ENCODE results near the gene KCTD16. TPM values are rescaled to one million over a fixed set of nuclear protein-coding genes. Genes with fewer than 3 reads are reported as not detected.

The KCTD16 gene
- polyA plus RNA-seq, 4 donors: under 0.01 to 1.8 (median 0.10) TPM

DNA sequence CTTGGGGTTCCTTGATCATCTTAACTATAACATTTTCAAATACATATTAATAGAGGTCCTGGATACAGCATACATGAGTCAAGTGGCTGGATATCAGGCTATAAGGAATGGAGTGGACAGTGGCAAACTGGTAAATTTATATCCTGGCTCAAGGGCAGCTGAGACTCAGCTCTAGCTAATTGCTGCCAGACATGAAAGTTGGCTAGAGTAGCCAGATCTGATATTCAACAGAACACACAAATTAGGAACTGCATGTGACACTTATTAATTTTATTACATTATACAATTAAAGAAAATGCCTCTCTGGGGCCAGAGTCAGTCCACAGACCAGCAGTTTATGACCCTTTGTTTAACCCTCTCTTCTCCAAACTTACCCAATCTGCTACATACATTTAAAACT, 206.5 kb downstream of the KCTD16 start:
- H3K4me3 ChIP-seq (ENCODE audit: low read depth in 1 of 3, low read length in 3 of 3): no peak overlapping the region
- H3K27ac ChIP-seq (ENCODE audit: low read depth in 1 of 3, low read length in 2 of 3): no peak overlapping the region
- H3K9me3 ChIP-seq (ENCODE audit: control insufficient read depth in 2 of 2, insufficient read depth in 1 of 2, low read depth in 1 of 2, low read length in 1 of 2): peaks cover 0 to 4% of the 10 kb centered on the region in 2 donors
- no peaks in the 10 kb centered on the region for H3K27me3 ChIP-seq (ENCODE audit: control insufficient read depth in 3 of 3, insufficient read depth in 3 of 3, low read length in 3 of 3)
- H3K36me3 ChIP-seq (ENCODE audit: control insufficient read depth in 3 of 3, insufficient read depth in 2 of 3, low read depth in 1 of 3, low read length in 3 of 3): no peaks in the 10 kb centered on the region
- FAIRE-seq (no peak), DNase-seq (no peak)
- H3K4me1 ChIP-seq (ENCODE audit: control insufficient read depth in 3 of 3, insufficient read depth in 2 of 3, low read depth in 1 of 3, low read length in 2 of 3): no peaks in the 10 kb centered on the region

DNA sequence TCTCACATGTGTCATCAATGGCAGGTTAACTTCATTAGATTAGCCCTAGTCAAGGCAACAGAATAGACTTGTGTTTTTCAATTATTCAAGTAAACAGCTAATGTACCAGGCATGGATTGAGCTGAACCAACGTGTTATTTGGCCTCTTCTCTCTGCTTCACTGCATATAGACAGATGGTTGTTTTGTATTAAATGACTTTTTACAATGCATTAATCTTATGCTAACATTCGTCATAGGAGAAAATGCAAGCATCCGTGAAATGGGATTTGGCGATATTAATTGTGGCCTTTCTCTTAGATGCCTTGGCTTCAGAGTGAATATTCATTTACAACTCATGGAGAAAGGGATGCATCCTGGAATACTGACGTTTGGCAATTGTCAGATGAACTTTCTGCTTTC, 208.0 kb downstream of the KCTD16 start:
- FAIRE-seq (no peak), DNase-seq (no peak)
- no peak overlapping the region for H3K4me3 ChIP-seq (ENCODE audit: low read depth in 1 of 3, low read length in 3 of 3)
- no peaks in the 10 kb centered on the region for H3K27me3 ChIP-seq (ENCODE audit: control insufficient read depth in 3 of 3, insufficient read depth in 3 of 3, low read length in 3 of 3)
- no peaks in the 10 kb centered on the region for H3K4me1 ChIP-seq (ENCODE audit: control insufficient read depth in 3 of 3, insufficient read depth in 2 of 3, low read depth in 1 of 3, low read length in 2 of 3)
- peaks cover 0 to 4% of the 10 kb centered on the region in 2 donors for H3K9me3 ChIP-seq (ENCODE audit: control insufficient read depth in 2 of 2, insufficient read depth in 1 of 2, low read depth in 1 of 2, low read length in 1 of 2)
- H3K36me3 ChIP-seq (ENCODE audit: control insufficient read depth in 3 of 3, insufficient read depth in 2 of 3, low read depth in 1 of 3, low read length in 3 of 3): no peaks in the 10 kb centered on the region
- H3K27ac ChIP-seq (ENCODE audit: low read depth in 1 of 3, low read length in 2 of 3): no peak overlapping the region
- WGBS, 3 donors: 80 to 86% (median 85%) methylated on average over 5 of the region's 5 CpGs

DNA sequence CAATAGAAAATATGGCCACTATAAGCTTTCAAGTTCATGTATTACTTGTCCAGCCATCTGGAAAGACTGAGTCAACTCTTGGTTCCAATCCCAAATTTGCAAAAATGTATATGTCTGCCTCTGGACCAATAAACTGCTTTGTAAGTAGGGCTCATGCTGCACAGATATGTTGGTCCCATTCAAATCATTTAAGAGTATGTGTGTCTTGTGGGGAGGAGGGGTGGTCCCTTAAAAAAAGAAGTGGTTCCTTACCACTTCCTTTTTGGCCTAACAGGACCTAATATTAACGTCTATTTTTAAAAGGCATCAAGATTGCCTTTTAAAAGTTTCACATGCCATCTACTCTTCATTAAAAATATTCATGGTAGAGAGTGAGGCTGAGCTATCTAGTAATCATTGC, 214.9 kb downstream of the KCTD16 start:
- Histone ChIP-seq H3K27ac (ENCODE audit: low read depth in 1 of 3, low read length in 2 of 3) (no peak overlapping the region), H3K9me3 (ENCODE audit: control insufficient read depth in 2 of 2, insufficient read depth in 1 of 2, low read depth in 1 of 2, low read length in 1 of 2) (peaks cover 0 to 4% of the 10 kb centered on the region in 2 donors), H3K36me3 (ENCODE audit: control insufficient read depth in 3 of 3, insufficient read depth in 2 of 3, low read depth in 1 of 3, low read length in 3 of 3) (no peaks in the 10 kb centered on the region), H3K4me1 (ENCODE audit: control insufficient read depth in 3 of 3, insufficient read depth in 2 of 3, low read depth in 1 of 3, low read length in 2 of 3) (no peaks in the 10 kb centered on the region), H3K4me3 (ENCODE audit: low read depth in 1 of 3, low read length in 3 of 3) (no peak overlapping the region), H3K27me3 (ENCODE audit: control insufficient read depth in 3 of 3, insufficient read depth in 3 of 3, low read length in 3 of 3) (no peaks in the 10 kb centered on the region)
- no peak for DNase-seq
- no peak for FAIRE-seq
- 47 to 82% (median 58%) methylated on average over 1 of the region's 1 CpG for WGBS, 3 donors

DNA sequence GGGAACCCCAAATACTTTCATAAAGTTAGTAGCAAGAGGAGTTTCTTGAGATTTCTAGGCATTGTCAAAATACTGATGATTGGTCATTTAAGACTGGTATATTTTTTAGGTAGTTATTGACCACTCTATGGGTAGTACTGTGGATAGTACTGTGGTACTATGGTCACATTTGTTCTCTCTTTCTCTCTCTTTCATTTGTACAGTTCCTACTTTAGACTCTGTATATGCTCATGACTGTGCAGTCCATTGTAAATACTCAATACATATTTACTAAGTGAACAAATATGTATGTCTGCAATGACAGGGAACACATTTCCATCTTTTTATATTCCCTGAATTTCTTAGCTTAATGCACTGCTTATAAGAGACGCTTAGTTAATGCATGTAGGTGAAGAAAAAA, 215.6 kb downstream of the KCTD16 start:
- DNase-seq: no peak
- WGBS, 3 donors: 55 to 88% (median 84%) methylated on average over 1 of the region's 1 CpG
- no peak for FAIRE-seq
- Histone ChIP-seq H3K9me3 (ENCODE audit: control insufficient read depth in 2 of 2, insufficient read depth in 1 of 2, low read depth in 1 of 2, low read length in 1 of 2) (peaks cover 0 to 3% of the 10 kb centered on the region in 2 donors), H3K36me3 (ENCODE audit: control insufficient read depth in 3 of 3, insufficient read depth in 2 of 3, low read depth in 1 of 3, low read length in 3 of 3) (no peaks in the 10 kb centered on the region), H3K4me3 (ENCODE audit: low read depth in 1 of 3, low read length in 3 of 3) (no peak overlapping the region), H3K4me1 (ENCODE audit: control insufficient read depth in 3 of 3, insufficient read depth in 2 of 3, low read depth in 1 of 3, low read length in 2 of 3) (no peaks in the 10 kb centered on the region), H3K27ac (ENCODE audit: low read depth in 1 of 3, low read length in 2 of 3) (no peak overlapping the region), H3K27me3 (ENCODE audit: control insufficient read depth in 3 of 3, insufficient read depth in 3 of 3, low read length in 3 of 3) (no peaks in the 10 kb centered on the region)

DNA sequence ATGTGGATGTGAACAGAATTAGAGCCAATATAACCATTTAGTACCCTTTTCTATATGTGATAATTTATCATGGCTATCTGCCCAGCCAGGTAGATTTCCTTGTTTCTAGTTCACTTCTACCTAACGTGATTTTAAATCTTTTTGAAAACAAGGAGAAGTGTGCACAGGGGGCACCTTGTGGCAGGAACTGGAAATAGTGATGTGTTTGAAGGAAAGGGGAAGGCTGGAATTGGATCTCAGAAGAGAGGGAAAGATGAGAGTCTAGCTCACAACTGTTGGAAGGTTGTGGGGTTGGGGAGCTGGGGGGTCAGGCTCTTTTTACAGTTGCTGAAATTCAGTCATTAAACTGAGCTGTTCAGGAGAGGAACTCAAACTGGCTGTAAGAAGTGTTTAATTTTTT, 219.5 kb downstream of the KCTD16 start:
- H3K27me3 ChIP-seq (ENCODE audit: control insufficient read depth in 3 of 3, insufficient read depth in 3 of 3, low read length in 3 of 3): no peaks in the 10 kb centered on the region
- peak; percentile 42 for DNase-seq
- WGBS, 3 donors: 2 to 14% (median 9%) methylated on average over 1 of the region's 1 CpG
- H3K27ac ChIP-seq (ENCODE audit: low read depth in 1 of 3, low read length in 2 of 3): no peak overlapping the region
- H3K4me3 ChIP-seq (ENCODE audit: low read depth in 1 of 3, low read length in 3 of 3): no peak overlapping the region
- H3K4me1 ChIP-seq (ENCODE audit: control insufficient read depth in 3 of 3, insufficient read depth in 2 of 3, low read depth in 1 of 3, low read length in 2 of 3): no peaks in the 10 kb centered on the region
- no peaks in the 10 kb centered on the region for H3K36me3 ChIP-seq (ENCODE audit: control insufficient read depth in 3 of 3, insufficient read depth in 2 of 3, low read depth in 1 of 3, low read length in 3 of 3)
- no peak for FAIRE-seq
- no peaks in the 10 kb centered on the region for H3K9me3 ChIP-seq (ENCODE audit: control insufficient read depth in 2 of 2, insufficient read depth in 1 of 2, low read depth in 1 of 2, low read length in 1 of 2)

DNA sequence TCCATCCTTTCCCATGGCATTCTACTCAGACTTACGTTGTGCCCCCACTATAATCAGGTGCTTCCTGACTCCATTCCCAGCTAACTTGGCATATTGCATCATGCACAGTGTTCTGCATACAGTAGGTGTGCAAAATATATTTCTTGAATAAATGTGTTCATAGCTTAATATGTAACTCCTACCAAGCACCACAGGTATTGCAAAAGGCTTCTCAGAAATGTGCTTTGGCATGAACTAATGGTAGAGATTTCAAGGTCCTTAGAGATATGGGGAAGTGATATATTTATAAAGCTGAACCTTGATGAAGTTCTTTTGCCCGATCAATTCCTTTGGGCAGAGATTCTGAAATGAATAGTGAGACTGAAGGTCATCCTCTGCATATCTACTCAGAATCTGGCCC, 220.4 kb downstream of the KCTD16 start:
- Histone ChIP-seq H3K9me3 (ENCODE audit: control insufficient read depth in 2 of 2, insufficient read depth in 1 of 2, low read depth in 1 of 2, low read length in 1 of 2) (no peaks in the 10 kb centered on the region), H3K36me3 (ENCODE audit: control insufficient read depth in 3 of 3, insufficient read depth in 2 of 3, low read depth in 1 of 3, low read length in 3 of 3) (no peaks in the 10 kb centered on the region), H3K27me3 (ENCODE audit: control insufficient read depth in 3 of 3, insufficient read depth in 3 of 3, low read length in 3 of 3) (no peaks in the 10 kb centered on the region), H3K4me1 (ENCODE audit: control insufficient read depth in 3 of 3, insufficient read depth in 2 of 3, low read depth in 1 of 3, low read length in 2 of 3) (no peaks in the 10 kb centered on the region), H3K27ac (ENCODE audit: low read depth in 1 of 3, low read length in 2 of 3) (no peak overlapping the region), H3K4me3 (ENCODE audit: low read depth in 1 of 3, low read length in 3 of 3) (no peak overlapping the region)
- FAIRE-seq: no peak
- DNase-seq: no peak
- WGBS, 3 donors: 65 to 88% (median 78%) methylated on average over 2 of the region's 2 CpGs

DNA sequence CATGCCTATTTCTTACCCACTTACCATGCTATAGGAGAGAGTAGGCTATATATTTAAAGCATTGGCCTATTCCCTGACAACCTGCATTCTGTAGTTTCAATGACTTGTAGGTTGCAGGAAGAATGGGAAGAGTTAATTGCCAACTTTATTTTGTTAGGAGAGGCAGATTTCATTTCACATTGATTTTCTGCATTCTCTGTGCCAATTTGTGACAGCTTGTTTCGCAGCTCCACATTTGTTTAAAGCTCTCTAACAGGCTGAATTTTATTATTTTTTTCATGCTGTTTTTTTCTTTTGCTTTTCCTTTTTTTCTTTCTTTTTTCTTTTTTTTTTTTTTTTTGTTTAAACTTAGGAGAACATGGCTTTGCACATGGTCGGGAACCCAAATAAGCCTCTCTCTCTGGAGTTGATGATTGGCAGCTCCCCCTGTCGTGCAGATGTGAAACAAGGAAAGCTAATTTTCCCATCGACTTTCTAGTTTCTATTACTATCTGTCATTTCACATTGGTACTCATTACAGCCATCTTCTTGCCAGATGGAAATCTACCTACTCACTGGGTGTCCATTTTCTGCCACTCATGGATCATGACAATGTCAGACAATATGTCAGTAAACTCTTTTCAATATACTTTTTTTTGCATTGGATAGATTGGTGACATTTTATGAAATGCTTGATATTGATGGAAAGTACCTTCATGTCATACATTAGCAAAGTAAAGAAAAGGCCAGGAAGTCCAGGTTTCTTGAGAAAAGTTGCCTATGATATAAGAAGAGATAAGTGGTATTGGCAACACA, 223.2 kb downstream of the KCTD16 start:
- 74 to 80% (median 75%) methylated on average over 4 of the region's 4 CpGs for WGBS, 3 donors
- Histone ChIP-seq H3K27me3 (ENCODE audit: control insufficient read depth in 3 of 3, insufficient read depth in 3 of 3, low read length in 3 of 3) (no peaks in the 10 kb centered on the region), H3K36me3 (ENCODE audit: control insufficient read depth in 3 of 3, insufficient read depth in 2 of 3, low read depth in 1 of 3, low read length in 3 of 3) (no peaks in the 10 kb centered on the region), H3K4me1 (ENCODE audit: control insufficient read depth in 3 of 3, insufficient read depth in 2 of 3, low read depth in 1 of 3, low read length in 2 of 3) (no peaks in the 10 kb centered on the region), H3K4me3 (ENCODE audit: low read depth in 1 of 3, low read length in 3 of 3) (no peak overlapping the region), H3K27ac (ENCODE audit: low read depth in 1 of 3, low read length in 2 of 3) (no peak overlapping the region), H3K9me3 (ENCODE audit: control insufficient read depth in 2 of 2, insufficient read depth in 1 of 2, low read depth in 1 of 2, low read length in 1 of 2) (no peaks in the 10 kb centered on the region)
- DNase-seq: no peak
- no peak for FAIRE-seq

DNA sequence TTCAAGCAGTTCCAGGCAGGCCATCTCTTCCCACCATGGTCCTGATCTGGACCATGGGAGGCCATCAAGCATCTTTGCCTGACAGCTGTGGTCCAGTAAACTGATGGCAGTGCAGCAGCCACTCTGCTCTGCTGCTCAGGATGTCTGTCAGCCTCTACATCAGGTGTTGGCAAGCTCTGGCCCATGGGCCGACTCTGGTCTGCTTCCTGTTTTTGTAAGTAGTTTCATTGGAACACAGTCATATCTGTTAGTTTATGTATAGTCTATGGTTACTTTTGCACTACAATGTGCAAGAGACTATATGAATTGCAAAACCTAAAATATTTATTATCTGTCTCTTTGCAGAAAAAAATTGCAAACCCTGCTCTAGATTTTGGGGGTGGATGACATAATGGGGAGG, 225.0 kb downstream of the KCTD16 start:
- Histone ChIP-seq H3K4me3 (ENCODE audit: low read depth in 1 of 3, low read length in 3 of 3) (no peak overlapping the region), H3K4me1 (ENCODE audit: control insufficient read depth in 3 of 3, insufficient read depth in 2 of 3, low read depth in 1 of 3, low read length in 2 of 3) (no peaks in the 10 kb centered on the region), H3K36me3 (ENCODE audit: control insufficient read depth in 3 of 3, insufficient read depth in 2 of 3, low read depth in 1 of 3, low read length in 3 of 3) (no peaks in the 10 kb centered on the region), H3K27ac (ENCODE audit: low read depth in 1 of 3, low read length in 2 of 3) (no peak overlapping the region), H3K9me3 (ENCODE audit: control insufficient read depth in 2 of 2, insufficient read depth in 1 of 2, low read depth in 1 of 2, low read length in 1 of 2) (no peaks in the 10 kb centered on the region), H3K27me3 (ENCODE audit: control insufficient read depth in 3 of 3, insufficient read depth in 3 of 3, low read length in 3 of 3) (no peaks in the 10 kb centered on the region)
- no peak for DNase-seq
- FAIRE-seq: no peak
- 44 to 78% (median 60%) methylated on average over 1 of the region's 1 CpG for WGBS, 3 donors

DNA sequence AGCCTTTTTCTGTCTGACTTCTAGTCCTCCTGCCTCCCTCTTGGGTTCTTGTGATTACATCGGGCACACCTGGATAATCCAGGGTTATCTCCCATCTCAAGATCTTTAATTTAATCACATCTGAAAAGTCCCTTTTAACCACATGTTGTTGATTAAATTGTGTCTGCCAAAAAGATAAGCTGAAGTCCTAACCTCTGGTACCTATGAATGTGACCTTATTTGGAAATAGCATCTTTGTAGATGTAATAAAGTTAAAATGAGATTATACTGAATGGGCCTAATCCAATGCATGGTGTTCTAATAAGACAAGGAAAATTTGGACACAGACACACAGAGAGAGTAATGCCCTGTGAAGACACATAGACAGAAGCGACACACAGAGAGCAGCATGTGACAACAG, 232.4 kb downstream of the KCTD16 start:
- no peak overlapping the region for H3K27ac ChIP-seq (ENCODE audit: low read depth in 1 of 3, low read length in 2 of 3)
- DNase-seq: no peak
- WGBS, 3 donors: 78 to 95% (median 93%) methylated on average over 2 of the region's 2 CpGs

More for the DNA sequence above, 232.4 kb downstream of the KCTD16 start:
- FAIRE-seq: no peak
- Histone ChIP-seq H3K27me3 (ENCODE audit: control insufficient read depth in 3 of 3, insufficient read depth in 3 of 3, low read length in 3 of 3) (no peaks in the 10 kb centered on the region), H3K4me3 (ENCODE audit: low read depth in 1 of 3, low read length in 3 of 3) (no peak overlapping the region), H3K9me3 (ENCODE audit: control insufficient read depth in 2 of 2, insufficient read depth in 1 of 2, low read depth in 1 of 2, low read length in 1 of 2) (no peaks in the 10 kb centered on the region), H3K36me3 (ENCODE audit: control insufficient read depth in 3 of 3, insufficient read depth in 2 of 3, low read depth in 1 of 3, low read length in 3 of 3) (no peaks in the 10 kb centered on the region), H3K4me1 (ENCODE audit: control insufficient read depth in 3 of 3, insufficient read depth in 2 of 3, low read depth in 1 of 3, low read length in 2 of 3) (no peaks in the 10 kb centered on the region)
